ENCODE data around the gene SRGAP3. TPM values are rescaled to one million over a fixed set of nuclear protein-coding genes. Genes with fewer than 3 reads are reported as not detected.

Gene SRGAP3
- total and polyA plus RNA-seq, 2 donors (not counting 1 experiment from before 2014, with no cell fraction given), result 1.4 to 1.5 TPM

DNA sequence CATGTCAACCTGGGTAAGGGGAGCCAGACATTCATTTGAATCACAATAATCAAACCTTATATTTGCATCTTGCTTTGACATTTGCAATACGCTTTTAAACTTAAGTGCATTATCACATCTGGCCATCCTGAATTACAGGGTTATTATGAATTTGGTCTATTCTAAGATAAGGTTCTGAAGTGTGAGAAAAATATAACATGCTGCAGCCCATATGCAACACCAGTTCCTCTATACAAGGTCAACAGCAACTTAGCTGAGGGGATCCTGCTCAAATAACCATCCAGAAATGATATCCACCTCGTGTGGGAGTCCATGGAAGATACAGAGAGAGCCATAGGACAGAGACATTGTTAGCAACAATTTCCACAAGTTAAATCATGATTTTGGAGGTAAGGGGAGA is 213.5 kb downstream of the SRGAP3 start:
- TF ChIP-seq EZH2 (IDR thresholded peaks at IDR 0.05; ENCODE audit: borderline replicate concordance, insufficient read depth, low read depth, low read length, poor library complexity, severe bottlenecking) (no peak), CTCF (IDR thresholded peaks at IDR 0.05) (no peak)
- POLR2A ChIA-PET, result no interaction called here
- Histone ChIP-seq H4K20me1 (ENCODE audit: control insufficient read depth, insufficient read depth, low read length, poor library complexity, severe bottlenecking) (no peaks in the 10 kb centered on the region), H3K4me2 (replicated peaks; ENCODE audit: low read depth, low read length, poor library complexity, severe bottlenecking) (no peak overlapping the region), H3K4me1 (ENCODE audit: control insufficient read depth in 2 of 2, insufficient read depth in 2 of 2, low read length in 2 of 2) (no peaks in the 10 kb centered on the region), H3K9me3 (ENCODE audit: control extremely low read depth in 1 of 3, control insufficient read depth in 2 of 3, insufficient read depth in 1 of 3, low read length in 2 of 3) (no peaks in the 10 kb centered on the region), H2AFZ (ENCODE audit: insufficient read depth, low read depth, low read length, poor library complexity, severe bottlenecking) (no peak overlapping the region), H3K9ac (ENCODE audit: low read length) (no peak overlapping the region), H3K36me3 (replicated peaks in 1 of 2; ENCODE audit: control extremely low read depth in 1 of 2, control insufficient read depth in 1 of 2, extremely low read depth in 1 of 2, insufficient read depth in 2 of 2, low read length in 1 of 2) (no peaks in the 10 kb centered on the region), H3K27ac (ENCODE audit: low read length in 2 of 2) (no peak overlapping the region), H3K27me3 (replicated peaks in 1 of 4; ENCODE audit: control extremely low read depth in 1 of 4, control insufficient read depth in 3 of 4, insufficient read depth in 4 of 4, low read length in 3 of 4) (peaks cover 0 to 2% (median 0%) of the 10 kb centered on the region in 4 experiments), H3K79me2 (ENCODE audit: control insufficient read depth, insufficient read depth, low read length) (no peaks in the 10 kb centered on the region), H3K4me3 (ENCODE audit: control extremely low read depth in 1 of 5, extremely low read depth in 1 of 5, insufficient read depth in 1 of 5, low read depth in 2 of 5, low read length in 4 of 5) (no peak overlapping the region)
- no peak for DNase-seq
- no peak overlapping the region for H3K27ac Mint-ChIP-seq
- peaks cover 2% of the 10 kb centered on the region for H3K4me1 Mint-ChIP-seq
- H3K4me3 Mint-ChIP-seq, result no peak overlapping the region
- no CpG with 5 or more reads among the region's 2 CpGs for WGBS (ENCODE audit: insufficient coverage)
- no peaks in the 10 kb centered on the region for H3K27me3 Mint-ChIP-seq
- CTCF ChIA-PET, result no interaction called here
- intact Hi-C loops (cut with micrococcal nuclease), result no loop called here
- H3K9me3 Mint-ChIP-seq (ENCODE audit: insufficient read depth), result no peaks in the 10 kb centered on the region
- ATAC-seq (ENCODE audit: low read depth), result no peak

GRCh38 chr3:9035473-9035872 is 214.0 kb downstream of the SRGAP3 start:
- H4K20me1 ChIP-seq (ENCODE audit: control insufficient read depth, insufficient read depth, low read length, poor library complexity, severe bottlenecking), result no peaks in the 10 kb centered on the region
- no peak overlapping the region for H3K4me2 ChIP-seq (replicated peaks; ENCODE audit: low read depth, low read length, poor library complexity, severe bottlenecking)
- H3K27ac ChIP-seq (ENCODE audit: low read length in 2 of 2), result no peak overlapping the region
- whole genome bisulfite sequencing (ENCODE audit: insufficient coverage), result 59% methylated on average over 3 of the region's 4 CpGs
- H3K9me3 ChIP-seq (ENCODE audit: control extremely low read depth in 1 of 3, control insufficient read depth in 2 of 3, insufficient read depth in 1 of 3, low read length in 2 of 3), result no peaks in the 10 kb centered on the region
- Mint-ChIP-seq H3K4me3 (no peak overlapping the region), H3K27ac (no peak overlapping the region), H3K27me3 (no peaks in the 10 kb centered on the region), H3K4me1 (peaks cover 2% of the 10 kb centered on the region), H3K9me3 (ENCODE audit: insufficient read depth) (no peaks in the 10 kb centered on the region)
- peaks cover 0 to 2% (median 0%) of the 10 kb centered on the region in 4 experiments for H3K27me3 ChIP-seq (replicated peaks in 1 of 4; ENCODE audit: control extremely low read depth in 1 of 4, control insufficient read depth in 3 of 4, insufficient read depth in 4 of 4, low read length in 3 of 4)
- ChIA-PET CTCF (interaction anchor here (0.6 kb wide), 1 partner anchor 80 kb away, joined by 3 read pairs; no protein-coding TSS in a partner anchor), POLR2A (no interaction called here)
- no peak for TF ChIP-seq CTCF (IDR thresholded peaks at IDR 0.05)
- TF ChIP-seq EZH2 (IDR thresholded peaks at IDR 0.05; ENCODE audit: borderline replicate concordance, insufficient read depth, low read depth, low read length, poor library complexity, severe bottlenecking), result no peak
- H3K4me3 ChIP-seq (ENCODE audit: control extremely low read depth in 1 of 5, extremely low read depth in 1 of 5, insufficient read depth in 1 of 5, low read depth in 2 of 5, low read length in 4 of 5), result no peak overlapping the region
- H3K9ac ChIP-seq (ENCODE audit: low read length), result no peak overlapping the region
- no peak overlapping the region for H2AFZ ChIP-seq (ENCODE audit: insufficient read depth, low read depth, low read length, poor library complexity, severe bottlenecking)
- DNase-seq, result no peak
- H3K79me2 ChIP-seq (ENCODE audit: control insufficient read depth, insufficient read depth, low read length), result no peaks in the 10 kb centered on the region
- no peak for ATAC-seq (ENCODE audit: low read depth)
- intact Hi-C loops (cut with micrococcal nuclease), result no loop called here
- H3K36me3 ChIP-seq (replicated peaks in 1 of 2; ENCODE audit: control extremely low read depth in 1 of 2, control insufficient read depth in 1 of 2, extremely low read depth in 1 of 2, insufficient read depth in 2 of 2, low read length in 1 of 2), result no peaks in the 10 kb centered on the region
- H3K4me1 ChIP-seq (ENCODE audit: control insufficient read depth in 2 of 2, insufficient read depth in 2 of 2, low read length in 2 of 2), result no peaks in the 10 kb centered on the region

All from B cell (primary cell).